Progenitor cell of endocrine pancreas (in vitro differentiated cells): ENCODE data around the gene IPO13. TPM values are rescaled to one million over a fixed set of nuclear protein-coding genes. Genes with fewer than 3 reads are reported as not detected.

ENCODE experiments used
- DNase-seq: peaks from one replicate; pipeline ENCODE4 v3.0.0; 2021; ENCODE audit warnings: low spot score; ENCODE audit not compliant: unreplicated experiment
- H3K27ac Mint-ChIP-seq: 2 replicates; pipeline ENCODE4 v1.8.0; 2021; ENCODE audit warnings: mild to moderate bottlenecking, moderate library complexity, mixed read lengths
- H3K27me3 Mint-ChIP-seq: 2 replicates; pipeline ENCODE4 v1.8.0; 2021; ENCODE audit warnings: mixed read lengths
- H3K36me3 Mint-ChIP-seq: 2 replicates; pipeline ENCODE4 v1.8.0; 2022; ENCODE audit warnings: mixed read lengths; ENCODE audit not compliant: insufficient read depth
- H3K4me1 Mint-ChIP-seq: 2 replicates; pipeline ENCODE4 v1.8.0; 2021; ENCODE audit warnings: low read depth, mixed read lengths
- H3K4me3 Mint-ChIP-seq: 2 replicates; pipeline ENCODE4 v1.8.0; 2021; ENCODE audit warnings: low read depth, mild to moderate bottlenecking, moderate library complexity, mixed read lengths
- H3K9me3 Mint-ChIP-seq: 2 replicates; pipeline ENCODE4 v1.8.0; 2021; ENCODE audit warnings: low read depth, mixed read lengths
- total RNA-seq: library from RNA; stranded (reverse); gene quantifications from 2 replicates; pipeline ENCODE4 v1.2.1, GENCODE V29; 2021
- TF ChIP-seq, protein P1 (sequence below): fragments of 200-600 bp; sonication (generic); IDR thresholded peaks from one replicate; pipeline ENCODE4 v1.5.0; 2021; ENCODE audit warnings: antibody characterized with exemption, mild to moderate bottlenecking; ENCODE audit not compliant: unreplicated experiment

Gene IPO13
- total RNA-seq, 1 donor from 2014 or later, result 34.6 TPM

DNA sequence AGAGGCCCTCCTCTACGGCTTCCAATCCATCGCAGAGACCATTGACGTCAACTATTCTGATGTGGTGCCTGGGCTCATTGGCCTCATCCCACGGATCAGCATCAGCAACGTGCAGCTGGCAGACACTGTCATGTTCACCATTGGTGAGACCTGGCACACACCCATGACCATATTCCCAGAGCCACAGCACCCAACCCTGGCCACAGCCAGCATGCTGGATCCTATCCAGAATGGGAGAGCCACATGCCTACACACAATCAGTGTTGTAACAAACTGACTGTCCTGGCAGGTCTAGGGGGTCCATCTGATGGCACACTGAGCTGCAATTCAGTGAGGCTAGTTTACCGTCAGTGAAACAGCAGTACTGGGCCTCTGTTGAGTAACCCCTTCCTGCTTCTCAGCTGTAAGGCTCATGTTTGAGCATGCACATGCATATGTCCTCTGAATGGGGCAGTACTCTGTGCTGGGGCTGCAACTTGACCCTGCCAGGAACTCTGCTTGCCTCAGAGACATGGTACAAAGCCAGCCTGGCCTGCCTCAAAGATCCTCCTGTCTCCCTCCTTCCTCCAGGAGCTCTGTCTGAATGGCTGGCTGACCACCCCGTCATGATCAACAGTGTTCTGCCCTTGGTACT is 10.8 kb downstream of the IPO13 start:
- Mint-ChIP-seq H3K9me3 (no peaks in the 10 kb centered on the region), H3K27ac (no peak overlapping the region), H3K4me3 (no peak overlapping the region), H3K4me1 (peaks cover 6% of the 10 kb centered on the region), H3K36me3 (peaks cover 10% of the 10 kb centered on the region), H3K27me3 (no peaks in the 10 kb centered on the region)
- TF ChIP-seq, protein P1, sequence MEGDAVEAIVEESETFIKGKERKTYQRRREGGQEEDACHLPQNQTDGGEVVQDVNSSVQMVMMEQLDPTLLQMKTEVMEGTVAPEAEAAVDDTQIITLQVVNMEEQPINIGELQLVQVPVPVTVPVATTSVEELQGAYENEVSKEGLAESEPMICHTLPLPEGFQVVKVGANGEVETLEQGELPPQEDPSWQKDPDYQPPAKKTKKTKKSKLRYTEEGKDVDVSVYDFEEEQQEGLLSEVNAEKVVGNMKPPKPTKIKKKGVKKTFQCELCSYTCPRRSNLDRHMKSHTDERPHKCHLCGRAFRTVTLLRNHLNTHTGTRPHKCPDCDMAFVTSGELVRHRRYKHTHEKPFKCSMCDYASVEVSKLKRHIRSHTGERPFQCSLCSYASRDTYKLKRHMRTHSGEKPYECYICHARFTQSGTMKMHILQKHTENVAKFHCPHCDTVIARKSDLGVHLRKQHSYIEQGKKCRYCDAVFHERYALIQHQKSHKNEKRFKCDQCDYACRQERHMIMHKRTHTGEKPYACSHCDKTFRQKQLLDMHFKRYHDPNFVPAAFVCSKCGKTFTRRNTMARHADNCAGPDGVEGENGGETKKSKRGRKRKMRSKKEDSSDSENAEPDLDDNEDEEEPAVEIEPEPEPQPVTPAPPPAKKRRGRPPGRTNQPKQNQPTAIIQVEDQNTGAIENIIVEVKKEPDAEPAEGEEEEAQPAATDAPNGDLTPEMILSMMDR, result no peak
- no peak for DNase-seq

DNA sequence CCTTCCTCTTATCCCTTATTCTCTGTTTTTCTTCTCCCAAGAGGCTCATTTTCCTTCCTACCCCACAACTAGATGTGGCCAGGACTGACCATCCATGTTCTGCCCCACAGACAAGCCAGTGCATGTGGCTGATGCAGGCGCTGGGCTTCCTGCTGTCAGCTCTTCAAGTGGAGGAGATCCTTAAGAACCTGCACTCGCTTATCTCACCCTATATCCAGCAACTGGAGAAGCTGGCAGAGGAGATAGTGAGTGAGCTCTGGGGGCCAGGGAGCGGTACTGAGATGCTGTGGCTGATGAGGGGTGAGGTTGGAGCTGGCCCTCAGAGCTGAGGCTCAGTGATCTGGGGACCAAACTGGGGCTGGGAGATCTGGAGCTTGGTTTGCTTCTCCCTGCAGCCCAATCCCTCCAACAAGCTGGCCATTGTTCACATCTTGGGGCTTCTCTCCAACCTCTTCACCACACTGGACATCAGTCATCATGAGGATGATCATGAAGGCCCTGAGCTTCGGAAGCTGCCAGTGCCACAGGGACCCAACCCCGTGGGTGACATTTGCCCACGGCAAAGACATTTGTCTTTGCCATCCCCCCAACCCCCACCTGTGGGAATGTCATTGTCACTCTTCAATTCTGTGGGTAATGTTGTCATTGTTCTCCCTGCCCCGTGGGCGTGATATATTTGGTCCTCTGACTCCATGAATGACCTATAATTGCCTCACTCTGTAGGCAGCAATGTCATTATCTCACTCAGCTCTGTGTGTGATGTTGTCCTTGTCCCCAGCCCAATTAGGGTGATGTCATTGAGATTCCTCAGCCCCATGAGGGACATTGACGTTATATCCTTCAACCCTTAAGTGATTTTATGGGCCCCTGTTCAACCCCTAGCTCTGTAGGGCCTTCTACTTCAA is 11.9 kb downstream of the IPO13 start:
- Mint-ChIP-seq H3K4me3 (no peak overlapping the region), H3K27ac (no peak overlapping the region), H3K27me3 (no peaks in the 10 kb centered on the region), H3K36me3 (peaks cover 10% of the 10 kb centered on the region), H3K9me3 (no peaks in the 10 kb centered on the region), H3K4me1 (no peaks in the 10 kb centered on the region)
- DNase-seq, result no peak
- TF ChIP-seq, protein P1, result no peak

DNA sequence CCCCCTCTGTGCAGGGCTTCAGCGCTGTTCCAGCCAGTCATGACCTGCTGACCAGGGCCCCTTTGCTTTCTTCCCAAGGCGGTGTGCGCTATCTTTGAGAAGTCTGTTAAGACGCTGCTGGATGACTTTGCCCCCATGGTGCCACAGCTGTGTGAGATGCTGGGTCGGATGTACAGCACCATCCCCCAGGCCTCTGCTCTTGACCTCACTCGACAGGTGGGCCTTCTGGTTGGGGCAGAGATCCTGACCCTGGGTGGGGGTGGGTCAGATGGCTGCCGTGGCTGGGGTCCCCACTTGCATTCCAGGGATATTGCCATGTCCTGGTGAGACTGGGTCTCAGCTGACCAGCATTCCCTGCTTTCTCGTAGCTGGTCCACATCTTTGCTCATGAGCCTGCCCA is 14.0 kb downstream of the IPO13 start:
- Mint-ChIP-seq H3K4me1 (no peaks in the 10 kb centered on the region), H3K27ac (no peak overlapping the region), H3K4me3 (no peak overlapping the region), H3K36me3 (peaks cover 10% of the 10 kb centered on the region), H3K27me3 (no peaks in the 10 kb centered on the region), H3K9me3 (no peaks in the 10 kb centered on the region)
- TF ChIP-seq, protein P1, result no peak
- no peak for DNase-seq

DNA sequence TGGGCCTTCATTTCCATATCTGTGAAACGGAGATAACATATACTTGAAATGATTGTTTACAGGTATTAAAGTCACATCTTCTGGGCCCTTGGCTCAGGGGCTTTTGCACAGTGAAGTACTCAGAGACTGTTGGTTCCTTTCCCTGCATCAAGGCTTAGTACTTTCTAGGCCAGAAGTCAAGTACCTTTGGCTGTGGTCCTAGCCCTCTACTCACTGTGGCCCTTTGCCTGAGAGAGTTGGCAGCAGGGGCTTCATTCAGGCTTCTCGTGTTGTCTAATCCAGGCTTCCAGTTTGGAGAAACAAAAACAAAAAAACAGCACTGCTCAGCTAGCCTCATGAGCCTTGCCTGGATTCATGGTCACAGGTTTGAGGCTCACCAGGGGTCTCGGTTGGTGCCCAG is 14.9 kb downstream of the IPO13 start:
- Mint-ChIP-seq H3K4me1 (no peaks in the 10 kb centered on the region), H3K4me3 (no peak overlapping the region), H3K9me3 (no peaks in the 10 kb centered on the region), H3K36me3 (peaks cover 10% of the 10 kb centered on the region), H3K27me3 (no peaks in the 10 kb centered on the region), H3K27ac (no peak overlapping the region)
- no peak for DNase-seq
- TF ChIP-seq, protein P1, result no peak

DNA sequence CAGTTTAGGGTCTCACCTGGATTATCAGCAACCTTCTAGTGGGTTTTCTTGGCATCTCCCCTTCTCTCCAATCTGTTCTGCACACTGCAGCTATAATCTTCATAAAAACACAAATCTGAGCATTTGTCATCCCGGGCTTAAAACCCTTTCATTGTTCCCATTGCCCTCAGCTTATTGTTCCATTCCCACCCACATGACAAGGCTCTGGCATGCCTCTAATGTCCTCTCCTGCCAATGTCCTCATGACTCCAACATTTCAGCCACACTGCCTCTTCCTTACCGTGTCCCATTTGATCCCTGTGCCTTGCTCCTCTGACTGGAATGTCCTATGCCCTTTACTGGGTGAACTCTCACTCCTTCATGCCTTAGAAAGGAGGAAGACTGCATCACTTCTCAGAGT is 15.6 kb downstream of the IPO13 start:
- TF ChIP-seq, protein P1, result no peak
- Mint-ChIP-seq H3K36me3 (peaks cover 9% of the 10 kb centered on the region), H3K4me1 (no peaks in the 10 kb centered on the region), H3K27ac (no peak overlapping the region), H3K9me3 (no peaks in the 10 kb centered on the region), H3K4me3 (no peak overlapping the region), H3K27me3 (no peaks in the 10 kb centered on the region)
- DNase-seq, result no peak
